ENCODE results near the gene EXOSC5.

- TF ChIP-seq POLR2A (IDR thresholded peaks at IDR 0.05) (no peak), EP300 (IDR thresholded peaks at IDR 0.05) (no peak), POLR2AphosphoS5 (IDR thresholded peaks at IDR 0.05) (no peak)
Measured at GRCh38 chr19:41402010-41402409, 4.9 kb upstream of the EXOSC5 start.
